T-helper 1 cell treated with Interleukin-12 subunit alpha and Interleukin-12 subunit beta and Interleukin-4 antibody, amounts not matched to agents 30 μg/mL and 1 μg/mL, for 36 hours (primary cell): ENCODE data around the gene BBS9.

ENCODE experiments used
- H3K27ac Mint-ChIP-seq: one replicate; pipeline ENCODE4 v1.8.0; 2021; ENCODE audit warnings: mild to moderate bottlenecking, mixed read lengths
- H3K27me3 Mint-ChIP-seq: one replicate; pipeline ENCODE4 v1.8.0; 2021; ENCODE audit warnings: low read depth, mixed read lengths
- H3K36me3 Mint-ChIP-seq: one replicate; pipeline ENCODE4 v1.8.0; 2021; ENCODE audit warnings: low read depth, mixed read lengths
- H3K4me1 Mint-ChIP-seq: one replicate; pipeline ENCODE4 v1.8.0; 2021; ENCODE audit warnings: low read depth, mixed read lengths
- H3K4me3 Mint-ChIP-seq: one replicate; pipeline ENCODE4 v1.8.0; 2021; ENCODE audit warnings: mild to moderate bottlenecking, moderate library complexity, mixed read lengths
- H3K9me3 Mint-ChIP-seq: one replicate; pipeline ENCODE4 v1.8.0; 2021; ENCODE audit warnings: mixed read lengths

BBS9 gene

DNA sequence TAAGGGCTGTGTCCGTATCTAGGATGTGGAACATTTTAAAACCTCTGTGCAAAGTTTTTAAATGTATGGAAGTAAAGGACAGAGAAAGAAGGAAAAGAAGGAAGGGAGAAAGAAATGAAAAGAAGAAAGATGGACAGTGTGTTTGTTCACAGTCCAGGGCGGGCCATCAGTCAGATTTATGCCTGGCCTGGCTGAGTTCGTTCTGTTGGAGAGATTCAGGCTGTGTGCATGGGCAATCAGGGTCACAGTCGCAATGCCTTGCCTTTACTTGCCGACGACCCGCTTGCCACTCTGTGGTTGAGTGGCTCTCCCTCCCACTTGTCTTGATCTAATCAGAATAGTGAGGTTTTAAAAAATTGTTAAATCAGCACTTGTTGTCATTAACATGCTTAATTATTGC lies 406.6 kb downstream of the BBS9 start:
- Mint-ChIP-seq H3K9me3 (peaks cover 29% of the 10 kb centered on the region), H3K4me3 (no peak overlapping the region), H3K36me3 (peaks cover 1% of the 10 kb centered on the region), H3K4me1 (peaks cover 1% of the 10 kb centered on the region), H3K27me3 (no peaks in the 10 kb centered on the region), H3K27ac (no peak overlapping the region)

DNA sequence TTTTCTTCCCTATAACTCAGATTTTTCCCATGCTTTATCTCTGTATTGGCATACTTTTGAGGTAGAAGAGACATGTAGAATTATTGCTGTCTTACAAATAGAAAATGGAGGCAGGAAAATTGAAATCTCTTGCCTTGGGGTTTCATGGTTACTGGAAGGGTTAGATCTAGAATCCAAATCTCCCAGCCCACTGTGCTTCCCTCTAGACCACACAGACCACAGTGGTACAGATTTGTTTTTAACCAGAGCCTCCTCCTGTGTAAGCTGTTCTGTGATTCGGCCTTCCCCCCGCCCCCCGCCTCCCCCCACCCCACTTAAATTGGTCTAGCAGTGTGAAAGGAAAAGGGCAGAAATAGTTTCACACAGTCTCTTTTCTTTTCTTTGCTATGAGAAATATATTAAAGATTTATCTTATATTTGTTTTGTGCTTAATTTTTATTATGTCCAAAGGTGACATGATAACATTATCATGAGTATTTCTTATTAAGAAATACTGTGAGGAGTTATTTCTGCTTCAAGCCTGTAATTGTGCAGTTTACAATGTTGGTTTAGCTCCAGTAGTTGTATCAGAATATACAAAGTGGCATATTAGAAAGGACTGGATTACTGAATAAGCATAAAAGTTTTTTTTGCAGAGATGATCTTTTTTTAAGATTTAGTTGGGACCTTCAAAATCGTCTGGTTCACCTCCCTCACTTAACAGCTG lies 407.2 kb downstream of the BBS9 start:
- Mint-ChIP-seq H3K36me3 (peaks cover 1% of the 10 kb centered on the region), H3K27ac (no peak overlapping the region), H3K9me3 (peaks cover 35% of the 10 kb centered on the region), H3K27me3 (no peaks in the 10 kb centered on the region), H3K4me1 (peaks cover 1% of the 10 kb centered on the region), H3K4me3 (no peak overlapping the region)

DNA sequence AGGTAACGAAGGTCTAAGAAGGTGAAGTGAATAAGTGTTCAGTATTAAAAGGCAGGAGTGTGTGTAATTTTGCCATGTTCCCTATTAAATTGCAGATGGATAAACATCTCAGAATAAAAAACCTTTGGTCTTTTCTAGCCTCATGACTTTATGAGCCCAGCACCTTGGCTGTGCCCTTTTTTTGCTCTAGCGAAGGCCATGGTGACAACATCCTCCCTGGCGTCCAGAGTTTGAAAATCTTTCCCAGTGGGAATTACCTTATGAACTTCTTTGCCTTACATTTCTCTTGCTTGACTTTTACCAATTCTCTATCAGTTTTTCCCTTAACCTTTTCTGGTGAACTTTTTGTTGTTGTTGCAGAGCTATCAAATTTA lies 407.7 kb downstream of the BBS9 start:
- H3K4me3 Mint-ChIP-seq = no peak overlapping the region
- H3K27ac Mint-ChIP-seq = no peak overlapping the region
- peaks cover 36% of the 10 kb centered on the region for H3K9me3 Mint-ChIP-seq
- H3K27me3 Mint-ChIP-seq = no peaks in the 10 kb centered on the region
- H3K4me1 Mint-ChIP-seq = peaks cover 1% of the 10 kb centered on the region
- peaks cover 1% of the 10 kb centered on the region for H3K36me3 Mint-ChIP-seq

DNA sequence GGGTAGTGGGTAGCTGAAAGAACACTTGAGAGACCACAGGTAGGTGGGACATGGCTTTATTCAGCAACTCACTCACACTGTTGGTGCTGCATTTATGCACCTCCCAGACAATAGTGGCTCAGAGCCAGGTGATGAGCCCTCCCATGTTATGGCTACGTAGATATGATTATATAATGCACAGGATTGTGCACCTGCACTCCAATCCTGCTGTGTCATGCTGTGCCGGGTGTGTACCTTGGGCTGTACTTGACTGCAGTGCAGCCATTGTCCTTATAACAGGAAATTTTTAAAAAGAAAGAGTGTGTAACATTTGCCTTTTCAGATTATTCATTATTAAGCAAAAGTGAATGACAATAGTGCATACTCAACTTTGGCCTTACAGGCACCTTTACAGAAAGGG lies 409.8 kb downstream of the BBS9 start:
- H3K4me3 Mint-ChIP-seq = no peak overlapping the region
- no peak overlapping the region for H3K27ac Mint-ChIP-seq
- peaks cover 1% of the 10 kb centered on the region for H3K36me3 Mint-ChIP-seq
- peaks cover 1% of the 10 kb centered on the region for H3K4me1 Mint-ChIP-seq
- peaks cover 46% of the 10 kb centered on the region for H3K9me3 Mint-ChIP-seq
- no peaks in the 10 kb centered on the region for H3K27me3 Mint-ChIP-seq

DNA sequence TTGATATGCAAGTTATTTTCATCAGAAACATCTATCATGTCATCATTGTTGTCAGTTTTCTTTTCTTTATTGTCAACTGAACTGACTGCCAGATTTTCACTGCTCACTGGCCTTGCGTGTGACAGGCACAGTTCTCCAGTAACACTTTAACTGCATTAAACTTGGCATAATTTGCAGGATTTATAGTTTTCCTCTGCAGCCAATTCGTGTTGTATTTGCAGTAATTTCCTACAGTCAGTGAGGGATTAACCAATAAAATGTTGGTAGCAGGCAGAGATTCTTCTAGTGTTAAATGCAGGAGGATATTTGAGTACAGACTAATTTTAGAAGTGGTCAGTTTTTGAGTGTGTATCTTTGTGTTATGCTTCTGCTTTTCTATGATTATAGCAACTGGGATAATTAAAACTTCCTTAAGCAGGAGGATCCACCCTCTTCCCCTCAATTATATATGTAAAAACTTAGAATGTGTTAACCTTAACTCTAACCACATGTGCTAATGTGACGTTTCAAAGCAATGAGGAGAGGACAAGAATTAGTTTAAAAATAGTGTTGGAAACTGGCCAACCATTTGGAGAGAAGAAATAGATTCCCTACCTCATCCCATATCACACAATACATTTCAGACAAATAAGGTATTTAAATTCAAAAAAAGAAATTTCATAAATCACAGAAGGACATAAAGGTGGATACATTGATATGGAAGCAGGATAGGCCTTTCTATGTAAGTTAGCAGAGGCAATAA lies 410.5 kb downstream of the BBS9 start:
- Mint-ChIP-seq H3K36me3 (peaks cover 1% of the 10 kb centered on the region), H3K4me3 (no peak overlapping the region), H3K9me3 (peaks cover 49% of the 10 kb centered on the region), H3K27ac (no peak overlapping the region), H3K4me1 (peaks cover under 1% of the 10 kb centered on the region), H3K27me3 (no peaks in the 10 kb centered on the region)

DNA sequence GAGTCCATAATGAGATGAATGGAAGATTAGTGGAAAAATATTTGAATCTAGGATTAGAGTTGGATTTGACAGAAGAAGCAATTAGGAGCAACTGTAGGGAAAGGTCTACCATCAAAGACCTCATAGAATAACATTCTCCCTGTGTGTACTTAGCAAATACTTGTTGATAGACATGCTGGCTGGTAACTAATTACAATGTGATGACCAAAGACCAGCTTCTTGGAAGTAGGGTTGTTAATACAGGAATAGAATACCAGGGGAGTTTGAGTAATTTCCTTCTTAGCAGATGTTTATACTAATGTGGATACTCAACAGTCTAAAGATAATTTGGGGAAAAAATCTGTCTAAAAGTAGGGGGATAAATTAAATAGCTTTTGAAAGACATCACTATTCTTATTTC lies 418.5 kb downstream of the BBS9 start:
- Mint-ChIP-seq H3K36me3 (no peaks in the 10 kb centered on the region), H3K9me3 (peaks cover 13% of the 10 kb centered on the region), H3K27me3 (no peaks in the 10 kb centered on the region), H3K4me1 (no peaks in the 10 kb centered on the region), H3K27ac (no peak overlapping the region), H3K4me3 (no peak overlapping the region)

DNA sequence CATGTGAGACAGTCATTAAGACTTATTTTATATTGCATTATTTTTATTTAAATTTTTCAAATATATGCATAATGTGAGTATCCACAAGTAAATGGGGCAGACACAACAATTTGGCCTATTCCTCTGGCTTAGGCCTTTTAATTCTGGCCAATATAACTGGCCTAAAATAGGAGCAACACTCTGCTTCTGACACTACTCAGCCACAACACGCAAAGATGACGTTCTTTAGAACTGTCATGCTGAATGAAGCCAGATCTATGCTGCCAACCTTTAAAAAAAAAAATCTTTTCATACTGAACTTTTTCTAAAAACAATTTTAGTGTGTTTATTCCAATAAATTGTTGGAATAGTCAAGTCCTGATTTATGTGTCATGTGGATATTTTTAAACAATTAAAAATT lies 421.0 kb downstream of the BBS9 start:
- H3K27me3 Mint-ChIP-seq = no peaks in the 10 kb centered on the region
- H3K36me3 Mint-ChIP-seq = no peaks in the 10 kb centered on the region
- peaks cover 4% of the 10 kb centered on the region for H3K9me3 Mint-ChIP-seq
- H3K27ac Mint-ChIP-seq = no peak overlapping the region
- no peaks in the 10 kb centered on the region for H3K4me1 Mint-ChIP-seq
- H3K4me3 Mint-ChIP-seq = no peak overlapping the region

DNA sequence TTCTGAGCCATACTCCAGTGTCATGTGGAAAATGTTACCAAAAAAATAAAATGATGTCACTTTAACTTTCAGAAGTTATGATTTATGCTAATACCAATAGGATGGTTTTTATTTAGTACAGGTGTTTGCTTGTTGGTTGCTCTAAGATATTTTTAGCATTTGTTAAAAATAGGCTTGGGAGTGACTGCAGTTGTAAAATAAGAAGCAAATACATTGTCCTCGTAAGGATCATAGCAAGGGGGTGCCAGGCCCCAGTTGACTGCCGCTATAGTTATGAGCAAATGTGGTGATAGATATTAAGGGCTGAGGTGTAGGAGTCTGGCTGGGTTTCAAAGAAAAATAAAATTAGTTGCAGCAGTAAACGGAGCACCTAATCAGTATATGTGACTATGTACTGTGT lies 421.6 kb downstream of the BBS9 start:
- H3K27me3 Mint-ChIP-seq = no peaks in the 10 kb centered on the region
- H3K27ac Mint-ChIP-seq = no peak overlapping the region
- H3K36me3 Mint-ChIP-seq = no peaks in the 10 kb centered on the region
- H3K4me1 Mint-ChIP-seq = no peaks in the 10 kb centered on the region
- no peak overlapping the region for H3K4me3 Mint-ChIP-seq
- peaks cover 4% of the 10 kb centered on the region for H3K9me3 Mint-ChIP-seq

DNA sequence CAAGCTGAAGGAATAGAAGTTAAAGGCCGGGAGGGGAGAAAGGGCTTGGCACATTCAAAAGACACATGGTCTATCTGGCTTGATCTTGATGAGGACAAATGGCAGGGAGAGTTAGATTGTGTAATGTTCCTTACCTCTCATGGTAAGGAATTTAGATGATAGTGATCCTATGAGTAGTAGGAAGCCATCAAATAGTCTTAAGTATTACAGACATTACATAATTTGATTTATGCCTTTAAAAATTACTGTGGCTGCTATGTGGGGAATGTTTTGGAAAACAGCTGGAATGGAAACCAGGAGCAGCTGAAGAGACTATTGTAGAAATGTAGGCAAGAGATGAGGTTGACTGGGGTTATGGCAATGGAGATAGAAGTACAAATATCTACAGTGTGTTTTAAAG lies 424.7 kb downstream of the BBS9 start:
- Mint-ChIP-seq H3K4me1 (no peaks in the 10 kb centered on the region), H3K4me3 (no peak overlapping the region), H3K36me3 (no peaks in the 10 kb centered on the region), H3K9me3 (no peaks in the 10 kb centered on the region), H3K27me3 (no peaks in the 10 kb centered on the region), H3K27ac (no peak overlapping the region)

DNA sequence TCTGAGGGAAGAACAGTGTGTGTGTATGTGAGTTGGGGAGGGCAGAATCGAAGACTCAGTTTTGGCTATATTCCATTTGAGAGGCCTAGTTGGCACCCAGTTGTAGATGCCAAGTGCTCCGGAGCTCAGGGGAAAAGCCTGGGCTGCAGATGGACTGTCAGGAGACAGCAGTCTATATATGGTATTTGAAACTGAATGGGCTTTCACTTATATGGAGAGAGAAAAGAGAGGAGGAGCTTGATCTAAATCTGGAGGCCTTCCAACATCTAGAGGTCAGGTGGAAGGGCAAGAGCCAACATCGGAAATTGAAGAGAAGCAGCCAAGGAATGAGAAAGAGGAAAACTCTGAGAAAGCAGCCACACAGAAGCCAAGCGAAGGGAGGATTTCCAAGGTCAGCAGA lies 425.2 kb downstream of the BBS9 start:
- H3K27me3 Mint-ChIP-seq = no peaks in the 10 kb centered on the region
- H3K4me3 Mint-ChIP-seq = no peak overlapping the region
- no peaks in the 10 kb centered on the region for H3K36me3 Mint-ChIP-seq
- no peaks in the 10 kb centered on the region for H3K9me3 Mint-ChIP-seq
- no peaks in the 10 kb centered on the region for H3K4me1 Mint-ChIP-seq
- no peak overlapping the region for H3K27ac Mint-ChIP-seq

DNA sequence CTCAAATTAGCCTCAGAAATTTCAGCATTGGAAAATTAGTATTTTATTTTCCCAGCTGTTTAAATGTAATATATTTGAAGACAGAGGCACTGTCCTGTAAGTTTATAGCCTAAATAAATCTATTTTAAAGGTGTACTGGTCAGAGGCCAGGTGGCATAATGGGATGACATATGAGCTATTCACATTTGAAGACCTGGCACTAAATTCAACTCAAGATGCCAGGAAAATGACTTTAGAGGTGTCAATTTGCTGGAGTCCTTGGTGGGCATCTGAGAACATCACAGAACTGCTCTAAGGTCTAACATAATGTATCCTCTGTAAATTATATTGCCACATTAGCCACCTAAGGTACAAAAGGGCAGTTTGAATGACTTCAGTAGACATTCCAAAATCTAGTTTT lies 427.1 kb downstream of the BBS9 start:
- no peak overlapping the region for H3K4me3 Mint-ChIP-seq
- H3K27ac Mint-ChIP-seq = no peak overlapping the region
- no peaks in the 10 kb centered on the region for H3K27me3 Mint-ChIP-seq
- H3K9me3 Mint-ChIP-seq = no peaks in the 10 kb centered on the region
- H3K4me1 Mint-ChIP-seq = no peaks in the 10 kb centered on the region
- H3K36me3 Mint-ChIP-seq = no peaks in the 10 kb centered on the region

DNA sequence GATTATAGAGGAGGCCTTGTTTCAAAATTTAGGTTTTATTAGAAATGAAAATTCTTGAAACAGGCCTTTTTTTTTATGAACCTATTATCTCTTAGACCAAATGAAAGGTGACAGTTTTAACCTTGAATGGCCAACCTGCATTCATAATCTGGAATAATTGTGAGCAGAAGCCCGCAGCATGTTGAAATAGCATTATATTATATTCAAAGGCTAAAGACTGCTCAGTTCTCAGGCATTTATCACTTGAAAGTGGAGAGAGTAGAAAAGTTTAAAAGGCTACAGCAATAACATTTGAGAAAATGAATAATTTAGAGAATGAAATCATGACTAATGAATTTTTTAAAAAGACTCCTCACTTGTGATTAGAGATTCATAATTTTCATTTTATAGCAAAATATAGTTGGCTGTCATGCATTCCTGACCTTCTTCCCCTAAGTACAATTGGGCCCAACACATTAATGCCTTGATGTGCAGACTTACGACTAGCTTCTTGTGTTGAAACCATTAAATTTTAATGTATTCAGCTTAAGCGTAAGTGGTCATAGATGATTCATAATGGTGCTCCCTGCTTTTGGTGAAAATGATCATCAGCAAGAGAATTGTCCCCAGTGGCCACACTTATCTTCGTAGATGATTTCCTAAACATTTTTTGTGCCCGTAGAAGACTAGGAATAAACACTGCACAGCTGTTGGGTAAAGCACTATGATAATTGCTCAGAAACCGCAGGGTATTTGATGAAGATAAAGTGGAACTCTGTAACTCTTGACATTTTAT lies 429.4 kb downstream of the BBS9 start:
- Mint-ChIP-seq H3K27ac (no peak overlapping the region), H3K27me3 (no peaks in the 10 kb centered on the region), H3K4me1 (no peaks in the 10 kb centered on the region), H3K9me3 (no peaks in the 10 kb centered on the region), H3K4me3 (no peak overlapping the region), H3K36me3 (no peaks in the 10 kb centered on the region)

DNA sequence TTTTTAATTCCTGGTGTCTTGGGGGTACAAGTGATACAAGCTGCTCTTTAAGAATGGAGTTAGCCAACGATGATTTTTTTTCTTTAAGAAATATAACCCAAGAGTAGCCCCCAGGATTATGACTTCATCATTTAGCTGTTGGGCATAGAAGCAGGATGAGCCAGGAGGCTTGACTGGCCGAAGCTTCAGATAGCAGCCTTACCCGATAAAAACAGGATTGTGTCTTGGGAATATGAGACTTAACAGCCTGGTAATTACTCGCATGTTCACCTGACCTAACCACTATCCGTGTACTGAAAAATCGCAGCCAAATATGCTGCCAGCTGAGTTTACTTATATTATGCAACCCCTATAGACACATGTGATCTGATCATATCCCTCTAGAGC lies 430.0 kb downstream of the BBS9 start:
- no peaks in the 10 kb centered on the region for H3K27me3 Mint-ChIP-seq
- no peak overlapping the region for H3K4me3 Mint-ChIP-seq
- no peaks in the 10 kb centered on the region for H3K4me1 Mint-ChIP-seq
- no peak overlapping the region for H3K27ac Mint-ChIP-seq
- no peaks in the 10 kb centered on the region for H3K9me3 Mint-ChIP-seq
- H3K36me3 Mint-ChIP-seq = no peaks in the 10 kb centered on the region

DNA sequence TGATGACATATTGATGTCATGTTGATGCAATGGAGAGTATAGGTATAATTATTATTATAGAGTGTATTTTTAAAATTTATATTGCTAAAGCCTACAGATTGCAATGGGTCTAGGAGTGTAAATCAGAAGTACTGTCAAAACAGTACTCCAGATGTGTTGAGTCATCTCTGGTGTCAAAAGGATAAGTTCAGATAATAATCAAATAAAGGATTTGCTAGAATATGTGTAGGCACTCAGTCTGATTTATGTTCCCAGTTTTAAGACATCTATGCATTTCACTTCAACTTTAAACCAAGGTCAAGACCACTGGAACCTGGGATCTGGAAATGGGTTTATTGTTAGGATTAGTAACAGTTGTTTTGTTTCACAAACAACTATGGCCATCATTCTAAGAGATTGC lies 433.6 kb downstream of the BBS9 start:
- Mint-ChIP-seq H3K4me1 (no peaks in the 10 kb centered on the region), H3K27me3 (no peaks in the 10 kb centered on the region), H3K4me3 (no peak overlapping the region), H3K9me3 (no peaks in the 10 kb centered on the region), H3K36me3 (no peaks in the 10 kb centered on the region), H3K27ac (no peak overlapping the region)

DNA sequence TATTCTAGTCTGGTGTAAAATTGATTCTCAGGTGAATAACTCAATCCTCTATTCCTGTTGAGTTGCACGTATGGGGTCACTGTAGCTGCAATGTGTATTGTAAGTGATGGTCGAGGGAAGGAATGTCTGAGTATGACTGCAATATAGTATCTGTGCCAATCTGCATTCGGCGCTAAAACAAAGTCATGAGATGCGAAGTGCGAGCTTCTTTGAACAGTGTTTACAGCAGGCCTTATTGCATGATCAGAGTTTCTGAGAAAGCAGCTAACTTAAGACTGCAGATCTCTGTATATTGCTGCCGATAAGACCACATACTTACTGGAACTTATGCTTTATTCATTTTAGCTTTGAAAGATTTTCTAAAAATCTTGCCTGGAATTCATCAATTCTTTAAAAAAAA lies 434.3 kb downstream of the BBS9 start:
- Mint-ChIP-seq H3K4me1 (no peaks in the 10 kb centered on the region), H3K9me3 (no peaks in the 10 kb centered on the region), H3K27ac (no peak overlapping the region), H3K36me3 (no peaks in the 10 kb centered on the region), H3K27me3 (no peaks in the 10 kb centered on the region), H3K4me3 (no peak overlapping the region)
